Left ventricle myocardium superior (tissue), 1 donor: Measurements from ENCODE around the gene DEPP1. TPM values are rescaled to one million over a fixed set of nuclear protein-coding genes. Genes with fewer than 3 reads are reported as not detected.
A peak's percentile ranks its signal among the peaks of the same experiment; 100 is the strongest.

Experiments
- ATAC-seq: fragments of 200-7000 bp; cut with Tn5 transposase; one replicate; pipeline ENCODE4 v1.9.1; 2020; ENCODE audit warnings: mild to moderate bottlenecking, moderate library complexity
- DNase-seq: peaks from one replicate; pipeline ENCODE4 v3.0.0-alpha.2; 2020
- intact Hi-C: fragments of 100-400 bp; cut with micrococcal nuclease; formaldehyde crosslinking; loops from one replicate; pipeline ENCODE4 v1.11.0; 2022
- total RNA-seq: library from RNA; stranded (reverse); fragmentation: NEBNext Ultra II Directional; extraction: Animal tissue kit (Norgen Biotek cat#: 25700); gene quantifications from one replicate; pipeline ENCODE4 v1.2.1, GENCODE V29; 2021
- donor health status: DM: no; HTN: yes; CAD: no; lungs with severe emphysema.

The DEPP1 gene
- total RNA-seq, 1 donor from 2014 or later = 32.2 TPM

- DNase-seq = no peak
- intact Hi-C loops = no loop called here
- no peak for ATAC-seq
Measured at GRCh38 chr10:44944354-44944753, 34.3 kb downstream of the DEPP1 start.

GRCh38 chr10:44939691-44940401 is 38.8 kb downstream of the DEPP1 start:
- intact Hi-C loops = no loop called here
- DNase-seq (no peak), ATAC-seq (no peak)

GRCh38 chr10:44938956-44939355 is 39.7 kb downstream of the DEPP1 start:
- intact Hi-C loops = no loop called here
- no peak for DNase-seq
- ATAC-seq = no peak

GRCh38 chr10:44937196-44938005 is 41.2 kb downstream of the DEPP1 start:
- ATAC-seq (no peak), DNase-seq (no peak)
- intact Hi-C loops = no loop called here

GRCh38 chr10:44936314-44936975 is 42.2 kb downstream of the DEPP1 start:
- intact Hi-C loops = no loop called here
- ATAC-seq (no peak), DNase-seq (no peak)

GRCh38 chr10:44935966-44936295 is 42.7 kb downstream of the DEPP1 start:
- ATAC-seq (no peak), DNase-seq (no peak)
- intact Hi-C loops = no loop called here

- DNase-seq (peak; percentile 83), ATAC-seq (peak; percentile 80)
- intact Hi-C loops = no loop called here
Measured at GRCh38 chr10:44935201-44935965, 43.2 kb downstream of the DEPP1 start.

- DNase-seq (peak; percentile 53), ATAC-seq (peak; percentile 2)
- intact Hi-C loops = loop anchor here (5.0 kb wide), 1 partner anchor 43 kb away; the partner anchor contains the start of gene DEPP1
Measured at GRCh38 chr10:44934416-44935200, 44.0 kb downstream of the DEPP1 start.

GRCh38 chr10:44933451-44934321 is 44.9 kb downstream of the DEPP1 start:
- no peak for ATAC-seq

GRCh38 chr10:44932517-44933450 is 45.8 kb downstream of the DEPP1 start:
- ATAC-seq (peak; percentile 88), DNase-seq (peak; percentile 98)
- intact Hi-C loops = loop anchor here (5.0 kb wide), 1 partner anchor 45 kb away; the partner anchor contains the start of gene DEPP1

More at GRCh38 chr10:44933451-44934321, 44.9 kb downstream of the DEPP1 start:
- intact Hi-C loops = loop anchor here (5.0 kb wide), 1 partner anchor 44 kb away; the partner anchor contains the start of gene DEPP1
- DNase-seq = no peak

- no peak for ATAC-seq
- intact Hi-C loops = loop anchor here (5.0 kb wide), 1 partner anchor 45 kb away; the partner anchor contains the start of gene DEPP1
- no peak for DNase-seq
Measured at GRCh38 chr10:44931621-44932516, 46.7 kb downstream of the DEPP1 start.

- intact Hi-C loops = loop anchor here (5.0 kb wide), 1 partner anchor 46 kb away; the partner anchor contains the start of gene DEPP1
- ATAC-seq (no peak), DNase-seq (no peak)
Measured at GRCh38 chr10:44930904-44931620, 47.5 kb downstream of the DEPP1 start.

GRCh38 chr10:44929356-44930255 is 49.0 kb downstream of the DEPP1 start:
- DNase-seq = no peak
- ATAC-seq = no peak
- intact Hi-C loops = loop anchor here (5.0 kb wide), 1 partner anchor 48 kb away; the partner anchor contains the start of gene DEPP1

- DNase-seq (no peak), ATAC-seq (no peak)
- intact Hi-C loops = no loop called here
Measured at GRCh38 chr10:44928462-44928861, 50.1 kb downstream of the DEPP1 start.
